HCT116 (cell line): Measurements from ENCODE around the gene XYLT1. TPM values are rescaled to one million over a fixed set of nuclear protein-coding genes. Genes with fewer than 3 reads are reported as not detected.

Experiments
- ATAC-seq: fragments of 200-7000 bp; cut with Tn5 transposase; 2 replicates; pipeline ENCODE4 v1.9.1; 2020; ENCODE audit warnings: mild to moderate bottlenecking, moderate library complexity
- BruUV-seq: library from RNA; stranded (reverse); fragments of 400-500 nt; replicated peaks from 2 replicates; lab custom pipeline; 2021; lab: Mats Ljungman, UMichigan
- CTCF ChIA-PET: fragments of 300-600 bp; sonication (Branson Sonifier 250); formaldehyde crosslinking; loops from one replicate; lab custom pipeline; 2021; ENCODE audit warnings: antibody characterized with exemption; lab: Charles Lee
- POLR2A ChIA-PET: fragments of 300-600, 350-600 bp; sonication (Branson Sonifier 250); formaldehyde crosslinking; loops from one replicate; lab custom pipeline; 2021; ENCODE audit warnings: antibody characterized with exemption; lab: Charles Lee
- RAD21 ChIA-PET, 2 experiments: fragments of 300-600 bp; sonication (Branson Sonifier 250); formaldehyde crosslinking; loops; one replicate each; lab custom pipeline; 2023; ENCODE audit warnings: low total read pairs in 2 of 2; ENCODE audit not compliant: uncharacterized antibody in 2 of 2, unreplicated experiment in 2 of 2, low non-redundant PET in 1 of 2; lab: Charles Lee
- DNase-seq: peaks from one replicate; pipeline ENCODE4 v3.0.0-alpha.2; 2010; ENCODE audit warnings: low read depth, low spot score
- H2AFZ ChIP-seq: fragments of 200-600 bp; shearing (Covaris generic), sonication (generic); 2 replicates; pipeline ENCODE4 v1.6.1; 2017; ENCODE audit warnings: low read depth, mixed run types, mixed read lengths, antibody characterized with exemption, low read length; ENCODE audit not compliant: poor library complexity, severe bottlenecking
- H3K27ac ChIP-seq: 2 replicates; pipeline ENCODE4 v1.5.1; 2012; ENCODE audit warnings: low read depth, low read length
- H3K27me3 ChIP-seq: fragments of 200-600 bp; sonication (generic); 2 replicates; pipeline ENCODE4 v1.6.1; 2016; ENCODE audit warnings: mixed run types, low read length, mixed read lengths; ENCODE audit not compliant: insufficient read depth
- H3K36me3 ChIP-seq, 2 experiments: fragments of 200-500 bp in 1 of 2; fragments of 200-600 bp in 1 of 2; sonication (Bioruptor generic) in 1 of 2; sonication (generic) in 1 of 2; 2 replicates each; pipeline versions ENCODE4 v1.5.1 to v1.6.1; 2014 to 2016; ENCODE audit warnings: low read length in 2 of 2, inconsistent platforms in 1 of 2, mixed read lengths in 1 of 2, mixed run types in 1 of 2; ENCODE audit not compliant: insufficient read depth in 2 of 2, control insufficient read depth in 1 of 2
- H3K4me1 ChIP-seq, 2 experiments: fragments of 200-600 bp in 1 of 2; sonication (generic) in 1 of 2; 2 replicates each; pipeline versions ENCODE4 v1.5.1 to v1.6.1; 2012 to 2017; ENCODE audit warnings: low read length in 2 of 2, inconsistent platforms in 1 of 2, mild to moderate bottlenecking in 1 of 2, mixed read lengths in 1 of 2, mixed run types in 1 of 2, moderate library complexity in 1 of 2; ENCODE audit not compliant: insufficient read depth in 2 of 2, control insufficient read depth in 1 of 2
- H3K4me2 ChIP-seq: fragments of 200-600 bp; sonication (generic); 2 replicates; pipeline ENCODE4 v1.6.1; 2017; ENCODE audit warnings: mixed run types, low read length, mixed read lengths
- H3K4me3 ChIP-seq, 2 experiments: fragments of 200-600 bp in 1 of 2; sonication (generic) in 1 of 2; replicated peaks in 1 of 2; 2 replicates each; pipeline ENCODE4 v1.5.1; 2011 to 2016; ENCODE audit warnings: low read length in 2 of 2, control low read depth in 1 of 2, low read depth in 1 of 2, mild to moderate bottlenecking in 1 of 2, mixed read lengths in 1 of 2, mixed run types in 1 of 2
- H3K79me2 ChIP-seq: fragments of 200-600 bp; sonication (generic); 2 replicates; pipeline ENCODE4 v1.6.1; 2017; ENCODE audit warnings: mild to moderate bottlenecking, mixed run types, low read length, moderate library complexity, mixed read lengths; ENCODE audit not compliant: insufficient read depth
- H3K9ac ChIP-seq: fragments of 200-600 bp; sonication (generic); 2 replicates; pipeline ENCODE4 v1.6.1; 2016; ENCODE audit warnings: low read length, mixed read lengths
- H3K9me2 ChIP-seq: fragments of 200-600 bp; sonication (generic), shearing (Covaris generic); 2 replicates; pipeline ENCODE4 v1.6.1; 2017; ENCODE audit warnings: mixed run types, mild to moderate bottlenecking, moderate library complexity; ENCODE audit not compliant: insufficient read depth
- H3K9me3 ChIP-seq, 2 experiments: fragments of 200-500 bp in 1 of 2; fragments of 200-600 bp in 1 of 2; sonication (Bioruptor generic) in 1 of 2; sonication (generic) in 1 of 2; 2 replicates each; pipeline ENCODE4 v1.6.1; 2014 to 2017; ENCODE audit warnings: low read length in 2 of 2, mixed read lengths in 2 of 2, inconsistent platforms in 1 of 2, low read depth in 1 of 2, mild to moderate bottlenecking in 1 of 2, mixed run types in 1 of 2, moderate library complexity in 1 of 2; ENCODE audit not compliant: control insufficient read depth in 1 of 2, insufficient read depth in 1 of 2
- H4K20me1 ChIP-seq: fragments of 200-600 bp; sonication (generic), shearing (Covaris generic); 2 replicates; pipeline ENCODE4 v1.6.1; 2017; ENCODE audit warnings: mixed run types, mild to moderate bottlenecking, moderate library complexity; ENCODE audit not compliant: insufficient read depth
- ATF3 ChIP-seq: IDR thresholded peaks from 2 replicates; pipeline ENCODE4 v1.6.1; 2012
- CEBPB ChIP-seq: IDR thresholded peaks from 2 replicates; pipeline ENCODE4 v1.6.1; 2012; ENCODE audit warnings: low read depth
- CTCF ChIP-seq, 3 experiments: fragments of 200-600 bp in 1 of 3; sonication (generic) in 1 of 3; IDR thresholded peaks in 2 of 3; conservative IDR thresholded peaks in 1 of 3; 2 replicates each; pipeline ENCODE4 v1.5.1; 2012 to 2017; ENCODE audit warnings: low read depth in 2 of 3, low read length in 2 of 3, antibody characterized with exemption in 1 of 3, borderline replicate concordance in 1 of 3, control low read depth in 1 of 3, mild to moderate bottlenecking in 1 of 3, mixed read lengths in 1 of 3, mixed run types in 1 of 3, moderate library complexity in 1 of 3; ENCODE audit not compliant: insufficient read depth in 1 of 3
- EGR1 ChIP-seq: IDR thresholded peaks from 2 replicates; pipeline ENCODE4 v1.6.1; 2012; ENCODE audit warnings: low read depth
- ELF1 ChIP-seq: IDR thresholded peaks from 2 replicates; pipeline ENCODE4 v1.6.1; 2012; ENCODE audit warnings: low read depth, borderline replicate concordance
- EZH2 ChIP-seq: fragments of 200-600 bp; sonication (generic); IDR thresholded peaks from 2 replicates; pipeline ENCODE4 v1.6.1; 2017; ENCODE audit warnings: antibody characterized with exemption, mixed run types
- FOSL1 ChIP-seq: IDR thresholded peaks from 2 replicates; pipeline ENCODE4 v1.6.1; 2012; ENCODE audit warnings: low read depth
- RAD21 ChIP-seq: IDR thresholded peaks from 2 replicates; pipeline ENCODE4 v1.6.1; 2012; ENCODE audit warnings: low read depth, mild to moderate bottlenecking
- SIN3A ChIP-seq: IDR thresholded peaks from 2 replicates; pipeline ENCODE4 v1.6.1; 2012; ENCODE audit warnings: low read depth
- SP1 ChIP-seq: IDR thresholded peaks from 2 replicates; pipeline ENCODE4 v1.6.1; 2012; ENCODE audit warnings: low read depth
- YY1 ChIP-seq: IDR thresholded peaks from 2 replicates; pipeline ENCODE4 v1.6.1; 2011; ENCODE audit warnings: low read length, low read depth, moderate library complexity, mild to moderate bottlenecking; ENCODE audit not compliant: insufficient replicate concordance; ENCODE audit errors: extremely low read depth
- ZBTB33 ChIP-seq: IDR thresholded peaks from 2 replicates; pipeline ENCODE4 v1.6.1; 2011; ENCODE audit warnings: mild to moderate bottlenecking, low read length, moderate library complexity; ENCODE audit not compliant: insufficient replicate concordance; ENCODE audit errors: extremely low read depth
- ZFX ChIP-seq: fragments of 450-650 bp; IDR thresholded peaks from 2 replicates; pipeline ENCODE4 v1.6.1; 2017
- ZNF274 ChIP-seq: fragments of 200-500 bp; sonication (Bioruptor generic); IDR thresholded peaks from 2 replicates; pipeline ENCODE4 v1.6.1; 2014; ENCODE audit warnings: mild to moderate bottlenecking, low read depth, low read length, inconsistent platforms
- intact Hi-C: fragments of 100-400 bp; cut with micrococcal nuclease; formaldehyde crosslinking; loops from 2 replicates; pipeline ENCODE4 v1.10.0; 2022
- total RNA-seq: library from RNA; stranded (reverse); gene quantifications from one replicate; pipeline ENCODE4 v1.2.1, GENCODE V29; 2021; ENCODE audit not compliant: unreplicated experiment

Gene XYLT1
- total RNA-seq, 1 experiment from 2014 or later, result 4.5 TPM

GRCh38 chr16:17270111-17270510, 200.6 kb downstream of the XYLT1 start:
- no peak overlapping the region for H2AFZ ChIP-seq
- intact Hi-C loops, result no loop called here
- H3K9me3 ChIP-seq, result no peaks in the 10 kb centered on the region
- H3K9me2 ChIP-seq, result no peaks in the 10 kb centered on the region
- H3K27ac ChIP-seq, result no peak overlapping the region
- H3K79me2 ChIP-seq, result no peaks in the 10 kb centered on the region
- no peak overlapping the region for H3K9ac ChIP-seq
- no peak overlapping the region for H3K4me2 ChIP-seq
- peaks cover 16 to 26% of the 10 kb centered on the region in 2 experiments for H3K4me1 ChIP-seq
- ChIA-PET CTCF (no interaction called here), RAD21 (no interaction called here), POLR2A (no interaction called here)
- 0 out of 2 replicates have a peak, but pooled peaks cover 9% of the 10 kb centered on the region for H3K27me3 ChIP-seq
- H4K20me1 ChIP-seq, result no peaks in the 10 kb centered on the region
- ATAC-seq (no peak), DNase-seq (no peak)
- no peak for TF ChIP-seq ELF1
- TF ChIP-seq YY1, result no peak
- TF ChIP-seq SIN3A, result no peak
- no peaks in the 10 kb centered on the region for H3K36me3 ChIP-seq
- BruUV-seq, result no TSS peak
- H3K4me3 ChIP-seq, result no peak overlapping the region

GRCh38 chr16:17269439-17269838, 201.3 kb downstream of the XYLT1 start:
- ChIA-PET RAD21 (no interaction called here), CTCF (no interaction called here), POLR2A (no interaction called here)
- Histone ChIP-seq H3K9me2 (no peaks in the 10 kb centered on the region), H3K27me3 (0 out of 2 replicates have a peak, but pooled peaks cover 9% of the 10 kb centered on the region), H3K79me2 (no peaks in the 10 kb centered on the region), H3K9ac (no peak overlapping the region), H3K27ac (no peak overlapping the region), H3K4me3 (no peak overlapping the region), H2AFZ (no peak overlapping the region), H4K20me1 (no peaks in the 10 kb centered on the region), H3K4me1 (peaks cover 9 to 20% of the 10 kb centered on the region in 2 experiments), H3K4me2 (no peak overlapping the region), H3K9me3 (no peaks in the 10 kb centered on the region), H3K36me3 (no peaks in the 10 kb centered on the region)
- no peak for TF ChIP-seq ZFX
- no peak for TF ChIP-seq CEBPB
- no peak for TF ChIP-seq ZNF274
- TF ChIP-seq EGR1, result no peak
- no peak for TF ChIP-seq EZH2
- no peak for TF ChIP-seq RAD21
- TF ChIP-seq ZBTB33, result no peak
- no peak for TF ChIP-seq ATF3
- no peak for TF ChIP-seq SIN3A
- TF ChIP-seq ELF1, result no peak
- TF ChIP-seq SP1, result no peak
- TF ChIP-seq CTCF (IDR thresholded peaks at IDR 0.05 in 2 of 3, conservative IDR thresholded peaks at IDR 0.05 in 1 of 3; ENCODE audit: borderline replicate concordance in 1 of 3, insufficient read depth in 1 of 3, low read depth in 2 of 3, low read length in 2 of 3), result no peak
- TF ChIP-seq FOSL1, result no peak
- TF ChIP-seq YY1, result no peak
- intact Hi-C loops, result no loop called here
- DNase-seq (no peak), ATAC-seq (no peak)
- BruUV-seq, result no TSS peak
